Activated T-cell treated with anti-CD3 and anti-CD28 coated beads, Interleukin-2, amount 50 U/mL, for 72 hours (primary cell): ENCODE measurements around the gene TTC21B. TPM values are rescaled to one million over a fixed set of nuclear protein-coding genes. Genes with fewer than 3 reads are reported as not detected.

ENCODE experiments used
- ATAC-seq, 2 donors: fragments of 150-1000 bp; cut with Tn5 transposase; replicated peaks in 1 of 2; 2 replicates each; pipeline ENCODE4 v1.10.0; 2021; ENCODE audit warnings: moderate library complexity in 2 of 2, mild to moderate bottlenecking in 1 of 2
- DNase-seq, 2 donors: peaks; one replicate each; pipeline ENCODE4 v3.0.0; 2021 to 2022; ENCODE audit warnings: mixed read lengths in 1 of 2
- H3K27ac Mint-ChIP-seq: one replicate; pipeline ENCODE4 v1.8.0; 2022; ENCODE audit warnings: mild to moderate bottlenecking, moderate library complexity, mixed read lengths
- H3K27me3 Mint-ChIP-seq: one replicate; pipeline ENCODE4 v1.8.0; 2022; ENCODE audit warnings: low read depth, mixed read lengths
- H3K36me3 Mint-ChIP-seq, 2 donors: one replicate each; pipeline ENCODE4 v1.8.0; 2022; ENCODE audit warnings: mixed read lengths in 2 of 2, mild to moderate bottlenecking in 1 of 2; ENCODE audit not compliant: insufficient read depth in 2 of 2
- H3K4me1 Mint-ChIP-seq: one replicate; pipeline ENCODE4 v1.8.0; 2022; ENCODE audit warnings: low read depth, mixed read lengths
- H3K4me3 Mint-ChIP-seq, 2 donors: one replicate each; pipeline ENCODE4 v1.8.0; 2022; ENCODE audit warnings: mild to moderate bottlenecking in 2 of 2, mixed read lengths in 2 of 2, moderate library complexity in 2 of 2
- H3K9me3 Mint-ChIP-seq, 2 donors: one replicate each; pipeline ENCODE4 v1.8.0; 2022; ENCODE audit warnings: mixed read lengths in 2 of 2
- total RNA-seq, 2 donors: library from RNA; stranded (reverse); gene quantifications; one replicate each; pipeline ENCODE4 v1.2.3, GENCODE V29; 2022

Gene TTC21B
- total RNA-seq, 2 donors from 2014 or later: 24.9 to 26.8 TPM

DNA sequence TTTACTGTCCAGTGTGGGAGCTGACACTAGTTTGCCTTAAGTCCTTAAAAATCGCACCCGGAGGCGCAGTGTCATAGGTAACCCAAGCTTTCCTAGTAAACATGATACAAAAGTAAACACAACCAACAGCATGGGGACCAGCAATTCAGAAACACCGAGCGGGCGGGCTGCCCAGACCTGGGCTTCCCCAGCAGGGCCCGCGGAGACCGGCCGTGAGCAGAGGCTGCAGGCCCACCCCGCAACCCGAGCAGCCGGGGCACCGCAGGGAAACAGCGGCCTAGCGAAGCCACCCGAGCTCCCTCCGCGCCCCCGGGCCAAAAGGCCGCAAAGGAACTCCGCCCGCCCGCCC, 296 bp downstream of the TTC21B start:
- no peak for DNase-seq
- ATAC-seq: peak; percentile 45 to 50
- no peak overlapping the region for H3K27ac Mint-ChIP-seq
- no peak overlapping the region for H3K4me3 Mint-ChIP-seq
- peaks cover 0 to 3% of the 10 kb centered on the region in 2 donors for H3K36me3 Mint-ChIP-seq
- H3K4me1 Mint-ChIP-seq: peaks cover 10% of the 10 kb centered on the region
- H3K27me3 Mint-ChIP-seq: no peaks in the 10 kb centered on the region
- H3K9me3 Mint-ChIP-seq: no peaks in the 10 kb centered on the region

DNA sequence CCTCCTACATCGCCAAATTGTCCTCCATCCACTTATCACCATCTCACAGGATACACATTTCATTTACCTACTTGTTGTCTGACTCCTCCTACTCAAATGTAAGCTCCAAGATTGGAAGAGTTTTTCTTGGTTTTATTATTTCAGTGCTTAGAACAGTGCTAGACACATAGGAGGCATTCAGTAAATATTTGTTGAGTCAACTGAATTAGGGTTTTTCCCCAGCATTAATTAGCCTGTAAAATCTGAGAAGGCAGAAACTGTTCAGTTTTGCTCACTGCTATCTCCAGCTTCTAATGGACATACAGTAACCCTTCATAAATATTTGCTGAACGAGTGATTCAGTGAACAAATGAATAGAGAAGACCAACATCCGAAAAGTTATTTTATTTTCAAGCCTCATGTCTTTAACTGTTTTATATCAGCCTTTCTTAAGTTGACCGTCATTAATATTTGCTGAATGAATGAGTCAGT, 800 bp downstream of the TTC21B start:
- no peak for ATAC-seq

DNA sequence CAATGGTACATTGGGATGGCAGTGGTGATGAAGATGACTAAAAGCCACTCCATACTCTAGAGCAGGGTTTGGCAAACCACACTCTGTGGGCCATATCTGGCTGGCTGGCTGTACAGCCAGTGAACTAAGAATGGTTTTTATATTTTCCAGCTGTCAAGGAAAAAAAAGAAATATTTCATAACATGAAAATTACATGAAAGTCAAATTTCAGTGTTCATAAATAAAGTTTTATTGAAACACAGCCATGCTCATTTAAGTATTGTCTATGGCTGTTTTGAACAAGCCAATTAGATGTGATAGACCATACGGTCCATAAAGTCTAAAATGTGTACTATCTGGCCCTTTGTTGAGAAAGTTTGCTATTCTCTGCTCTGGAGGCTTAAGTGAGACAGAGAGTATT, 1.5 kb downstream of the TTC21B start:
- no peak overlapping the region for H3K4me3 Mint-ChIP-seq
- no peak for DNase-seq
- H3K9me3 Mint-ChIP-seq: no peaks in the 10 kb centered on the region
- ATAC-seq: no peak
- no peak overlapping the region for H3K27ac Mint-ChIP-seq
- no peaks in the 10 kb centered on the region for H3K27me3 Mint-ChIP-seq
- peaks cover 10% of the 10 kb centered on the region for H3K4me1 Mint-ChIP-seq
- H3K36me3 Mint-ChIP-seq: peaks cover 2 to 3% of the 10 kb centered on the region in 2 donors

More for the DNA sequence above, 800 bp downstream of the TTC21B start:
- peaks cover 10% of the 10 kb centered on the region for H3K4me1 Mint-ChIP-seq
- no peaks in the 10 kb centered on the region for H3K27me3 Mint-ChIP-seq
- H3K27ac Mint-ChIP-seq: no peak overlapping the region
- no peaks in the 10 kb centered on the region for H3K9me3 Mint-ChIP-seq
- no peak for DNase-seq
- peaks cover 2 to 3% of the 10 kb centered on the region in 2 donors for H3K36me3 Mint-ChIP-seq
- H3K4me3 Mint-ChIP-seq: no peak overlapping the region

DNA sequence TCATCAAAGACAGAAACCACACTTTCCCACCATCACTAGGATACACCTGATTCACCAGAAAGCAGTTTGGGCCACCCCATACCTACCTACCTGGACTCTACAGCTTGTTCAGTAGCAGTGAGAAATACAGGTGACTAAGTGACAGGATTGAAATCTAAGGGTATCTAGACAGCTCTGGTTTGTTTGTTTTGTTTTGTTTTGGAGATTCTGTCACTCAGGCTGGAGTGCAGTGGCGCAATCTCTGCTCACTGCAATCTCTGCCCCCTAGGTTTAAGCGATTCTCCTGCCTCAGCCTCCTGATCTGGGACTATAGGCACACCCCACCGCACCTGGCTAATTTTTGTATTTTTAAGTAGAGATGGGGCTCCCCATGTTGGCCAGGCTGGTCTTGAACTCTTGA, 3.1 kb downstream of the TTC21B start:
- Mint-ChIP-seq H3K4me1 (peaks cover 8% of the 10 kb centered on the region), H3K27ac (no peak overlapping the region), H3K27me3 (no peaks in the 10 kb centered on the region), H3K4me3 (no peak overlapping the region), H3K9me3 (no peaks in the 10 kb centered on the region), H3K36me3 (peaks cover 2 to 3% of the 10 kb centered on the region in 2 donors)
- ATAC-seq: no peak
- DNase-seq: no peak

DNA sequence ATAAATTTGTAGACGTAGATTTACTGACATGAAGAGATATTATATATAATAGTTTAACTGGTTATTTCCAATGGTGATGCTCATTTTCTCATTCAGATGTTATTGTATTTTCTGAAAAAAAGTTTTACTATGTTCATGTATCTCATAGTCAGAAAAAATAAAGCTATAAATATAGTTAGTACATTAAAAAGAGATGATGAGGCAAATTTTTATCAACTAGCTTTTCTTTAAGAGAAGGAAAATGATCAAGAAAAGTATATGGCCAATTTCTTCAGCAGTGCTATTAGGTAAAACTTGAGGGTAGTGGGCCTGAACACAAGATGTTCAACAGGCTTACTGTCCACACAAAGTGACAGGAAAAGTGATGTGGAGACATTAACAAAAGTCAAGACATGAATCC, 11.7 kb downstream of the TTC21B start:
- Mint-ChIP-seq H3K9me3 (no peaks in the 10 kb centered on the region), H3K4me1 (no peaks in the 10 kb centered on the region), H3K27me3 (no peaks in the 10 kb centered on the region), H3K27ac (no peak overlapping the region), H3K4me3 (no peak overlapping the region), H3K36me3 (peaks cover 8 to 20% of the 10 kb centered on the region in 2 donors)
- no peak for ATAC-seq
- no peak for DNase-seq

DNA sequence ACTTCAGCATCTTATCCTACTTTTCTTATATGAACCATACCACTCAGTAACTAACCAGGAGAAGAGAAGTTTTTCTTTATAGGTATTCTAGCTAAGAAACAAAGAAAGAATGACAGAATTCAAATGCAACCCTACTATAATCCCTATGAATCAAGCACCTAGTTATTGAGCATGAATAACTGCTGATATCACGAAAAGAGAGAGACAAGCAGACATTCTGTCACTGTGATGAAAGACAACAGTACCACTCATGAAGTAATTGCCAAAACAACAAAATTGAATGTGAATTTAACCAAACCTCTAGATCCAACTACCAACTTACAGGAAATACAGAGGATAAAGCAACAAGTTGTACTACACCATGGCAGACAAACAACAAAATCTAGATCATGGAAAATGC, 15.3 kb downstream of the TTC21B start:
- ATAC-seq (no peak), DNase-seq (no peak)
- H3K27ac Mint-ChIP-seq: no peak overlapping the region
- H3K36me3 Mint-ChIP-seq: peaks cover 11 to 18% of the 10 kb centered on the region in 2 donors
- no peaks in the 10 kb centered on the region for H3K4me1 Mint-ChIP-seq
- no peaks in the 10 kb centered on the region for H3K27me3 Mint-ChIP-seq
- no peak overlapping the region for H3K4me3 Mint-ChIP-seq
- no peaks in the 10 kb centered on the region for H3K9me3 Mint-ChIP-seq

DNA sequence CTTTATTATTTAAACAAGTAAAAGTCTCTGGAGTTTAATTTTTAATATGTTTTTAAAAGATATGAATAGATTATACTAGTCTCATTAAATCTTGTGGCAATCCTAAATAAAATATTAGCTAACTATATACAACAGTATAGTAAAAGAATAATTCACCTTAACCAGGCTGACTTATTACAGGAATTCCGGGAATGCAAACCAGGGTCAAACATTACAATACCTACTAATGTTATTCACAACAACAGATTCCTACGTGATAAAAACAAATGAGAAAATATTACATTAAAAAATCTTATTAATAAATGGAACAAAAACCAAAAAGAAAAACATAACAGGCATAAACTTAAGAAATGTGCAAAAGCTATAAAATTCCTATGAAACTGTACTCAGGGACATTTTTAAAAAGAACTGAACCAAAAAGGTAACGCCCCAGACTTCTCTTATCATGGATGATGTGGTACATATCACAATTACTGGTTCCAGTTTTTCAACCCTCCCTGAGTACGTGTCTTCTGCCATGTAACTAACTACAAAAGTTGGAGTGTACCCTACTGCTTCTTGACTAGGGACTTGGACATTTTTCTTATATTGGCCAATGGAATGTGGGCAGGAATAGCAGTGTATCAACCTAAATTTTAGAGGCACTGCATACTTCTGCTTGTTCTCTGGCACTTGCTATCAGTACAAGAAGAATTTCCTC, 20.2 kb downstream of the TTC21B start:
- no peaks in the 10 kb centered on the region for H3K4me1 Mint-ChIP-seq
- H3K27ac Mint-ChIP-seq: no peak overlapping the region
- no peak overlapping the region for H3K4me3 Mint-ChIP-seq
- H3K9me3 Mint-ChIP-seq: no peaks in the 10 kb centered on the region
- no peak for ATAC-seq
- no peaks in the 10 kb centered on the region for H3K27me3 Mint-ChIP-seq
- peaks cover 3 to 11% of the 10 kb centered on the region in 2 donors for H3K36me3 Mint-ChIP-seq
- no peak for DNase-seq

DNA sequence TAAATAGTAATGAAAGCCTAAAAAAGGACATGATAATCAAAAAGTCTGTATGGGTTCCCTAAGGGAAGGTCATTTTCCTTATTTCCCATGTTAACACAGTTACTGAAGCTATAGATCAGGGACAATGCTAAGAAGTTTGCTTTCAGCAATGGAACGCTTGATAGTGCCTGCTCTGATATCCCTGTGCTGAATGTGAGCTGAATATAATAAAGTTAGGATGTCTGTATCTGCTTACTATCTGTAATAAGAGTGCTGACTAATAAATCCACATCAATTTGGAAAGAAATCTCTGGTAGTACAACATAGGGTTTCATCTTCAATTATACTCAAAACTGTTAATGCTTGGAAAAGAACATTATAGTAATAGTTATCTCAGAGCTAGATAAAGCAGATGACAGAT, 25.8 kb downstream of the TTC21B start:
- Mint-ChIP-seq H3K9me3 (no peaks in the 10 kb centered on the region), H3K27ac (no peak overlapping the region), H3K27me3 (no peaks in the 10 kb centered on the region), H3K36me3 (peaks cover 6 to 15% of the 10 kb centered on the region in 2 donors), H3K4me3 (no peak overlapping the region), H3K4me1 (no peaks in the 10 kb centered on the region)
- ATAC-seq: no peak
- DNase-seq: no peak

DNA sequence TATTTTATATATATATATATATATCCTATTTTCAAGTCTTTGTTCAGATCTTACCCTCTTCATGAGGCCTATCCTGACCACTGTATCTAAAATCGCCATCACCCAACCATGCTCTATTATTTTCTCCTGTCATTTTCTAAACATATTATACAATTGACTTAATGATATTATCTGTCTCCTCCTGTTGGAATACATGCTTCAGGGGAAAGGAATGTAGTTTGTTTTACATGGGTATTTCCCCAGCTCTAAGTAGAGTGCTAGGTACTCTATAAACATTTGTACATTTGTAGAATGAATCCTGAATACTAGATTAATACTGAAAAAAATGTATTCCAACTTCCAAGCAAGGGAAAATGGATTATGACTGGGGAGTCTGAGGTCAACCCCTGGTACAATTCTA, 26.2 kb downstream of the TTC21B start:
- Mint-ChIP-seq H3K27me3 (no peaks in the 10 kb centered on the region), H3K27ac (no peak overlapping the region), H3K4me1 (no peaks in the 10 kb centered on the region), H3K9me3 (no peaks in the 10 kb centered on the region), H3K4me3 (no peak overlapping the region), H3K36me3 (peaks cover 6 to 15% of the 10 kb centered on the region in 2 donors)
- no peak for ATAC-seq
- no peak for DNase-seq

DNA sequence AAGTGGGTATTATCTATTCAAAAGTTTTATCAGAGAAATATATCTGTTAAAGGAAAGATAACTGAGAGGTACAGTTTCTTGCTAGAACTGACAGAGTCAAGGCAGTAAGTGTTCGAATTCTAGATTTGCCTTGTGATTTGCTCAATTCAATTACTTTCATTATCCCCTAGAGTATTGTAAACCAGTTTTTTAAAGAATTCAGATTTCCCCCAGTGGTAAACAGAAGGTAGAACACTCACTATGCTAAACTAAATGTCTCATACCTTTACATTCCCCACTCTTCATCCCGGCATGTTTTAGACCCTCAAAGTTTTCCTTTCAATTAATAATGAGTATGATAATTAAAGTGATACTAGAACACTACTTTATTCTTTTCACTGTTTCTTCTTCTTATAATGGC, 28.6 kb downstream of the TTC21B start:
- Mint-ChIP-seq H3K4me1 (no peaks in the 10 kb centered on the region), H3K27ac (peak overlapping the region; percentile 75), H3K27me3 (no peaks in the 10 kb centered on the region), H3K36me3 (peaks cover 8 to 12% of the 10 kb centered on the region in 2 donors), H3K9me3 (no peaks in the 10 kb centered on the region), H3K4me3 (no peak overlapping the region)
- ATAC-seq (no peak), DNase-seq (no peak)

DNA sequence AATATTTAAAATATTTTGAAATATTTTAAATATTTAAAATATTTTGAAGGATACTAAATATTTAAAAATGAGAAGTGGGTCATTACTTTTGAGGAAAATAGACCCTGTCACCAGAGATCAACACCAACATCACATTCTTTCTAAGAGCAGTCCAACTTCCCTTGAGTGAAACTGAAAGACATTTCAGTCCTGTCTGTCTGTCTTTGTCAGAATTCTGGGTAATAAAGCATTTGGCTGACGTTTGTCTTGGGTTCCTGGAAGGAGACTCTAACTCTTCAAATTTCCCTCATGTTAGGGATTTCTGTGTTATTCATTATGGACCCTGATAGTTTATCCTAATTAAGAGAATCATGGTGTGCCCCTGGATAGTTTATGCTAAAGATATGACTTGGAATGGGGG, 32.8 kb downstream of the TTC21B start:
- Mint-ChIP-seq H3K27me3 (no peaks in the 10 kb centered on the region), H3K9me3 (no peaks in the 10 kb centered on the region), H3K4me3 (no peak overlapping the region), H3K4me1 (no peaks in the 10 kb centered on the region), H3K27ac (no peak overlapping the region), H3K36me3 (peaks cover 4 to 12% of the 10 kb centered on the region in 2 donors)
- ATAC-seq: peak in 1 of 2 donors; percentile 19
- DNase-seq: no peak

DNA sequence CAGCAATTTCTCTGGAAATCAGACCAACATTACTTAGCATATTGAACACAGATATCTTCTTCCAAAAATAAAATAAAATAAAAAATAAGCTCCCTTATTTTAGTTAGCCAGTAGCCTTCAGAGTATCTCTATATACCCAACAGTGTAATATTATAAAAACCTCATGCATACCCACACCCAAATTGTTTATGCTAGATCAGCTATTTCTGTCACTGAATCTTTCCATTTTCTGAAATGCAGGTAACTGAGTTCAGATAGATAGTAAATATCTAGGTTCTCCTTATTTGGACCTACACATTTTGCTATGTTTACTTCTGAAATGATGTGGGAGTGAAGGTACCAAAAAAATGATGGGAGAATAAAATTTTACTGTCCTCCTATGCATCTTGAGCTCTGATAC, 39.9 kb downstream of the TTC21B start:
- H3K9me3 Mint-ChIP-seq: no peaks in the 10 kb centered on the region

DNA sequence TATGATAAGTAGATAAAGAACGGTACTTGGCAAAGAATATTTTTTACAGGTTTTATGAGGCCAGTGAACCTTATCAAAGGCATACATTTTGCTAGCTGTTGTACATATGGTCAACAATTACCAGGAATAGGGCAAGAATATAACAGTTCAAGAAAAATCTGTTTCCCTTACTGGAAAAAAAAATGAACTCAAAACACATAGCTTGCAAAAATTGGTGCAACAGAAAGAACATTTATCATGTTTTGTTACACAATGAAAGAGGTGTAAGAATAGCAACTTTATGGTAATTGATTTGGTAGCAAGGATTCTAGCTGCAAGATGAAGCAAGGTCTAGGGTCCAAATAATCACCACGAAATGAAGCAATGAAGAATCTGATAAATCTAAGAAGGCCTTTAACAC, 41.6 kb downstream of the TTC21B start:
- Mint-ChIP-seq H3K27me3 (no peaks in the 10 kb centered on the region), H3K4me1 (no peaks in the 10 kb centered on the region), H3K36me3 (peaks cover 3 to 13% of the 10 kb centered on the region in 2 donors), H3K4me3 (no peak overlapping the region), H3K9me3 (no peaks in the 10 kb centered on the region), H3K27ac (no peak overlapping the region)
- no peak for DNase-seq
- ATAC-seq: no peak

More for the DNA sequence above, 39.9 kb downstream of the TTC21B start:
- ATAC-seq: no peak
- Mint-ChIP-seq H3K36me3 (peaks cover 0 to 14% of the 10 kb centered on the region in 2 donors), H3K27me3 (no peaks in the 10 kb centered on the region), H3K4me3 (no peak overlapping the region), H3K27ac (no peak overlapping the region), H3K4me1 (no peaks in the 10 kb centered on the region)
- DNase-seq: no peak

DNA sequence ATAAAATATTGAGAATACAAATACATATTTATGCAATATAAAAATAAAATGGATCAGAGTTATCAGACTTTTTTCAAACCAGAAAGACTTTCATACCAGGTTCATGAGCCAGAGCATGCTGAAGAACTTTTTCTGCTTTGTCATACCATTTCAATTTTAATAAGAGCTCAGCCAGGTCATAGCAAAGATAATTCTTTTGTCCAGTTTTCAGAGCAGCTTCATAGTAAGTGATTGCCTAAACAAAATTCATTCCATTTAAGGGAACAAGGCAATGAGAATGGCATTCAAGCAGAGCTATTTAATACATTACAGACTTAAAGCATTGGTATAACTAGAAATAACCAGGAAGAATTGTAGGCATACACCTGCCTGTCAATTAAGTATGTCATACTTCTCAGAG, 42.3 kb downstream of the TTC21B start:
- no peak for ATAC-seq
- Mint-ChIP-seq H3K4me1 (no peaks in the 10 kb centered on the region), H3K27ac (no peak overlapping the region), H3K27me3 (no peaks in the 10 kb centered on the region), H3K4me3 (no peak overlapping the region), H3K36me3 (peaks cover 3 to 13% of the 10 kb centered on the region in 2 donors), H3K9me3 (no peaks in the 10 kb centered on the region)
- DNase-seq: no peak
